ENCODE measurements around the gene POLR1H. TPM values are rescaled to one million over a fixed set of nuclear protein-coding genes. Genes with fewer than 3 reads are reported as not detected.

The POLR1H gene
- total RNA-seq, 4 donors from 2014 or later, result 22.8 to 33.8 (median 27.5) TPM

- Histone ChIP-seq H3K9me3 (no peaks in the 10 kb centered on the region), H3K27me3 (peaks cover 0 to 24% of the 10 kb centered on the region in 2 donors), H3K27ac (no peak overlapping the region), H3K36me3 (peaks cover 0 to 14% (median 0%) of the 10 kb centered on the region in 3 donors), H3K4me1 (peaks cover 4 to 41% (median 18%) of the 10 kb centered on the region in 4 donors), H3K4me3 (no peak overlapping the region)
- DNase-seq, result no peak
- no peak for TF ChIP-seq POLR2A (IDR thresholded peaks at IDR 0.05)
- no peak for TF ChIP-seq CTCF (IDR thresholded peaks at IDR 0.05)
Observed at GRCh38 chr6:30071081-30071818, 10.2 kb downstream of the POLR1H start.

DNA sequence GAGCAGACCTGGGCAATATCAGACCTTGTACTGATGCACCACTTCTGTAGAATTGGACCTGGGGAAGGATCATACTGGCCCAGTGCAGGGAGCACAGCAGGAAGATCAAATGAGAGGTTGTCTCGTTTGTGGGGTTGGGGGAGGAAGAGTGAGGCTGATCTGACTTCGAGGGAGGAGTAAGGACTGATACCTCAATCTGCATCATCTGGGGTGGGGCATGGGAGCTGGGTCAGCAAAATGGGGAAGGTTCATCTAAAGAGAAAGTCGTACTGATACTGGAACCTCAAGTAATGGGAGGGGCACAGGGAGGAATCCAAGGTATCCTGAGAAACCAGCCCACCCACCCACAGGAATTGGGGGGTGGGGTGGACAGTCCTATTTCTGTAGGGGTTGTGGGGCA lies 10.8 kb downstream of the POLR1H start:
- peaks cover 0 to 24% of the 10 kb centered on the region in 2 donors for H3K27me3 ChIP-seq
- H3K27ac ChIP-seq, result no peak overlapping the region
- no peaks in the 10 kb centered on the region for H3K9me3 ChIP-seq
- H3K4me3 ChIP-seq, result no peak overlapping the region
- DNase-seq, result no peak
- H3K36me3 ChIP-seq, result peaks cover 0 to 14% (median 0%) of the 10 kb centered on the region in 3 donors
- H3K4me1 ChIP-seq, result peaks cover 4 to 39% (median 18%) of the 10 kb centered on the region in 4 donors
- TF ChIP-seq CTCF (IDR thresholded peaks at IDR 0.05), result no peak
- TF ChIP-seq POLR2A (IDR thresholded peaks at IDR 0.05), result no peak

DNA sequence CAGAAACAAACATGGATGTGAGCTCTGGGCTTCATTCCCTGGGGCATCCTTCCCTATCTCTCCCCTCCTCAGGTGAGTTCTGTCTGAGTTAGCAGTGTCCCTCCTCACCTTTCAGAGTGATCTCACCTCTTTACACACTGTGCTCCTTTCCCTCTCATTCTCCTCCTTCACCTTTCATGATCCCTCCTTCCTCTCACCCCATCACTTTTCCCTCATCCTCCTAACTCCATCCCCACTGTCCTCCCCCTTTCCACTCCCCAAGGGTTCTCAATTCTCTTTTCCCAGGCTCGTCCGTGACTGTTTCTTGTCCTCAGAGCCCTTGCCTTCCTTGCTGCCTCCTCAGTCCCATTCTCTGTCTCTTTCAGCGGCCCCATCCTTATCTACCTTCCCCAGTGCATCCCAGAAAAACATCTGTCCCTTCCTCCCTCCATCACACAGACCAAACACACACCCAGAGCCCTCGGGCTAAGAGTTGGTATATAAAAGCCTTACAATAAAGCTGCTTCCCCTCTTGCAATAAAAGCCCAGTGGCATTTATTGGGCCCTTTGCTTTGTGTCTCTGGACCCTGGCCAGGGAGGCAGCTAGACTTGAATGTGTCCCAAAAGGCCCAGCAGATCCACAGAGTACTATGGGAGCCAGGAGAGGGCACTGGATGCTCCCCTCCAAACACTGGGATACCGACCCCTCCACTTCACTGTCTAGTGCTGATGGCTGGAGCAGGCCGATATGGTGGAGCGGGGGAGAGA lies 12.6 kb downstream of the POLR1H start:
- TF ChIP-seq CTCF (IDR thresholded peaks at IDR 0.05), result no peak
- TF ChIP-seq POLR2A (IDR thresholded peaks at IDR 0.05), result no peak
- no peak overlapping the region for H3K27ac ChIP-seq
- H3K36me3 ChIP-seq, result peaks cover 0 to 14% (median 0%) of the 10 kb centered on the region in 3 donors
- no peak for DNase-seq
- peaks cover 0 to 24% of the 10 kb centered on the region in 2 donors for H3K27me3 ChIP-seq
- peaks cover 4 to 29% (median 13%) of the 10 kb centered on the region in 4 donors for H3K4me1 ChIP-seq
- no peak overlapping the region for H3K4me3 ChIP-seq
- no peaks in the 10 kb centered on the region for H3K9me3 ChIP-seq

DNA sequence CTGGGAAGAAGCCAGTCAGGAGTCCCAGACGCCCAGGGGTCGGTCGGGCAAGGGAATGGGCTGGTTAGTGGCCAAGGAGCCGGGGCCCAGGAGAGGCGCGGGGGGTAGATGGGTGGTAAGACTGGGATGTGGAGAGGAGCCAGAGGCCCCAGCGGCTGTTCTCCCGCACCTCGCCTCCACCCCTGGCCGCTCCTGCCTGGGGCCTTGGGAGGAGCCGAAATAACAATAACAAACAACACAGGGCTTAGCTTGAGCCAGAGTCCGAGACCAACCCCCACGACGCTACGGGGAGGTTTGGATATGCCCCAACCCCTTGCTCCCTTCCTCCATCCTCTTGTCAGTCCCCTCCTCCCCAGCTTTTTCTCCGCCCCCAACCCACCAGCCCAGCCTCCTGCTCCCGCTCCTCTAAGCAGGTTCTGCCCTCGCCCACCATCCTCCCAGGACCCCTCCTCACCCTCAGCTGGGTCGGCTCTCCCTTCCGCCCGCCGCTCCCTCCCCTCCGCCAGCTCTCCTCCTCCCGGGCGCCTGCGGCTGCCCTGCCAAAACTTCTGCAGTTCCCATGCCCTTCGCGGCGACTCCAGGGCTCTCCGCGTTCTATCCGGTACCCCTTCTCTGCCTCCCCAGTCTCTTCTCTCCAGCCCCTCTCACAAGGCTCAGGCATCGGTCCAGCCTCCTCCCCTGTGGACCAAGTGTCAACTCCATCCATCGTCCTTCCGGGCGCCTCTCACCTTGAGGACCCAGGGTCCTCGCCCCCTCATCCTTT lies 13.4 kb downstream of the POLR1H start:
- no peak overlapping the region for H3K27ac ChIP-seq
- H3K4me3 ChIP-seq, result peak overlapping the region in 3 of 4 donors; percentile 3 to 50 (median 39)
- no peak for DNase-seq
- TF ChIP-seq CTCF (IDR thresholded peaks at IDR 0.05), result no peak
- TF ChIP-seq POLR2A (IDR thresholded peaks at IDR 0.05), result no peak
- peaks cover 0 to 6% (median 0%) of the 10 kb centered on the region in 3 donors for H3K36me3 ChIP-seq
- H3K4me1 ChIP-seq, result peaks cover 4 to 29% (median 13%) of the 10 kb centered on the region in 4 donors
- no peaks in the 10 kb centered on the region for H3K9me3 ChIP-seq
- H3K27me3 ChIP-seq, result peaks cover 0 to 24% of the 10 kb centered on the region in 2 donors

- H3K9me3 ChIP-seq, result no peaks in the 10 kb centered on the region
- H3K27me3 ChIP-seq, result peaks cover 0 to 24% of the 10 kb centered on the region in 2 donors
- H3K4me1 ChIP-seq, result peaks cover 4 to 29% (median 13%) of the 10 kb centered on the region in 4 donors
- H3K4me3 ChIP-seq, result peak within 1 kb of the TSS in 3 of 4 donors; percentile 3 to 50 (median 39)
- no peaks in the 10 kb centered on the region for H3K36me3 ChIP-seq
- TF ChIP-seq CTCF (IDR thresholded peaks at IDR 0.05) (no peak), POLR2A (IDR thresholded peaks at IDR 0.05) (no peak)
- DNase-seq, result no peak
- peak within 1 kb of the TSS in 1 of 4 donors; percentile 3 for H3K27ac ChIP-seq
Observed at GRCh38 chr6:30075094-30075789, 14.2 kb downstream of the POLR1H start, which contains the start of gene RNF39. Gene RNF39 (minus strand): TSS chr6:30075769. CDS start chr6:30075585, 184 bp downstream.

Measured in Peyer's patch (tissue), 4 donors.